Measurements from ENCODE around the gene CDC42. TPM values are rescaled to one million over a fixed set of nuclear protein-coding genes. Genes with fewer than 3 reads are reported as not detected.
A peak's percentile ranks its signal among the peaks of the same experiment; 100 is the strongest.

Gene CDC42
- total and polyA plus RNA-seq, 2 experiments from 2014 or later, result 119 to 184 TPM

- TF ChIP-seq, protein P1, sequence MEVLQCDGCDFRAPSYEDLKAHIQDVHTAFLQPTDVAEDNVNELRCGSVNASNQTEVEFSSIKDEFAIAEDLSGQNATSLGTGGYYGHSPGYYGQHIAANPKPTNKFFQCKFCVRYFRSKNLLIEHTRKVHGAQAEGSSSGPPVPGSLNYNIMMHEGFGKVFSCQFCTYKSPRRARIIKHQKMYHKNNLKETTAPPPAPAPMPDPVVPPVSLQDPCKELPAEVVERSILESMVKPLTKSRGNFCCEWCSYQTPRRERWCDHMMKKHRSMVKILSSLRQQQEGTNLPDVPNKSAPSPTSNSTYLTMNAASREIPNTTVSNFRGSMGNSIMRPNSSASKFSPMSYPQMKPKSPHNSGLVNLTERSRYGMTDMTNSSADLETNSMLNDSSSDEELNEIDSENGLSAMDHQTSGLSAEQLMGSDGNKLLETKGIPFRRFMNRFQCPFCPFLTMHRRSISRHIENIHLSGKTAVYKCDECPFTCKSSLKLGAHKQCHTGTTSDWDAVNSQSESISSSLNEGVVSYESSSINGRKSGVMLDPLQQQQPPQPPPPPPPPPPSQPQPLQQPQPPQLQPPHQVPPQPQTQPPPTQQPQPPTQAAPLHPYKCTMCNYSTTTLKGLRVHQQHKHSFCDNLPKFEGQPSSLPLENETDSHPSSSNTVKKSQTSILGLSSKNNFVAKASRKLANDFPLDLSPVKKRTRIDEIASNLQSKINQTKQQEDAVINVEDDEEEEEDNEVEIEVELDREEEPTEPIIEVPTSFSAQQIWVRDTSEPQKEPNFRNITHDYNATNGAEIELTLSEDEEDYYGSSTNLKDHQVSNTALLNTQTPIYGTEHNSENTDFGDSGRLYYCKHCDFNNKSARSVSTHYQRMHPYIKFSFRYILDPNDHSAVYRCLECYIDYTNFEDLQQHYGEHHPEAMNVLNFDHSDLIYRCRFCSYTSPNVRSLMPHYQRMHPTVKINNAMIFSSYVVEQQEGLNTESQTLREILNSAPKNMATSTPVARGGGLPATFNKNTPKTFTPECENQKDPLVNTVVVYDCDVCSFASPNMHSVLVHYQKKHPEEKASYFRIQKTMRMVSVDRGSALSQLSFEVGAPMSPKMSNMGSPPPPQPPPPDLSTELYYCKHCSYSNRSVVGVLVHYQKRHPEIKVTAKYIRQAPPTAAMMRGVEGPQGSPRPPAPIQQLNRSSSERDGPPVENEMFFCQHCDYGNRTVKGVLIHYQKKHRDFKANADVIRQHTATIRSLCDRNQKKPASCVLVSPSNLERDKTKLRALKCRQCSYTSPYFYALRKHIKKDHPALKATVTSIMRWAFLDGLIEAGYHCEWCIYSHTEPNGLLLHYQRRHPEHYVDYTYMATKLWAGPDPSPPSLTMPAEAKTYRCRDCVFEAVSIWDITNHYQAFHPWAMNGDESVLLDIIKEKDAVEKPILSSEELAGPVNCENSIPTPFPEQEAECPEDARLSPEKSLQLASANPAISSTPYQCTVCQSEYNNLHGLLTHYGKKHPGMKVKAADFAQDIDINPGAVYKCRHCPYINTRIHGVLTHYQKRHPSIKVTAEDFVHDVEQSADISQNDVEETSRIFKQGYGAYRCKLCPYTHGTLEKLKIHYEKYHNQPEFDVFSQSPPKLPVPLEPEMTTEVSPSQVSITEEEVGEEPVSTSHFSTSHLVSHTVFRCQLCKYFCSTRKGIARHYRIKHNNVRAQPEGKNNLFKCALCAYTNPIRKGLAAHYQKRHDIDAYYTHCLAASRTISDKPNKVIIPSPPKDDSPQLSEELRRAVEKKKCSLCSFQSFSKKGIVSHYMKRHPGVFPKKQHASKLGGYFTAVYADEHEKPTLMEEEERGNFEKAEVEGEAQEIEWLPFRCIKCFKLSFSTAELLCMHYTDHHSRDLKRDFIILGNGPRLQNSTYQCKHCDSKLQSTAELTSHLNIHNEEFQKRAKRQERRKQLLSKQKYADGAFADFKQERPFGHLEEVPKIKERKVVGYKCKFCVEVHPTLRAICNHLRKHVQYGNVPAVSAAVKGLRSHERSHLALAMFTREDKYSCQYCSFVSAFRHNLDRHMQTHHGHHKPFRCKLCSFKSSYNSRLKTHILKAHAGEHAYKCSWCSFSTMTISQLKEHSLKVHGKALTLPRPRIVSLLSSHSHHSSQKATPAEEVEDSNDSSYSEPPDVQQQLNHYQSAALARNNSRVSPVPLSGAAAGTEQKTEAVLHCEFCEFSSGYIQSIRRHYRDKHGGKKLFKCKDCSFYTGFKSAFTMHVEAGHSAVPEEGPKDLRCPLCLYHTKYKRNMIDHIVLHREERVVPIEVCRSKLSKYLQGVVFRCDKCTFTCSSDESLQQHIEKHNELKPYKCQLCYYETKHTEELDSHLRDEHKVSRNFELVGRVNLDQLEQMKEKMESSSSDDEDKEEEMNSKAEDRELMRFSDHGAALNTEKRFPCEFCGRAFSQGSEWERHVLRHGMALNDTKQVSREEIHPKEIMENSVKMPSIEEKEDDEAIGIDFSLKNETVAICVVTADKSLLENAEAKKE (CRISPR knock-in tag; IDR thresholded peaks at IDR 0.05), result no peak
- TF ChIP-seq STAT1 (IDR thresholded peaks at IDR 0.05; ENCODE audit: unreplicated experiment), result no peak
Measured at GRCh38 chr1:22089787-22090186, 37.3 kb downstream of the CDC42 start (continued).

DNA sequence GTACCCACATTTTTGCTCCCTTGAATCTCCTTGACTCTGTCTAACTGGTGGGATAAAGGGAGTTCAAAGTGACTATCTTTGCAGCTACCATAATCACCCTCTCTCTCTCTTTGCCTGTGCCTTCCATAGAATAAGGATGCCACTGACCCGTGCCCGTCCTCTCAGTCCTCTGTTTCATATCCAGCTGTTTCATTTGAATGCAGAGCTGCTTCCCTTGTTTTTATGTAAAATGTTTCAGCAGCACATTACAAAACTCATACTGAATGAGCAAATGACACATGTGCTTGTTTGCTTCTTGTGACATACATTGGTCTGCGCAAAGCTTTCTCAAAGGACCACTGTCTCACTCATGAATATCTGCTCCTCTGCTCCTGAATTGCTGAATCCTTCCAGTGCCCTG, 38.4 kb downstream of the CDC42 start:
- H3K4me1 Mint-ChIP-seq, result peaks cover 63% of the 10 kb centered on the region
- DNase-seq (ENCODE audit: low spot score), result no peak
- H4K20me1 ChIP-seq (replicated peaks; ENCODE audit: insufficient read depth), result no peaks in the 10 kb centered on the region
- no peaks in the 10 kb centered on the region for H3K27me3 ChIP-seq (ENCODE audit: insufficient read depth)
- peak overlapping the region; percentile 51 for H3K27ac Mint-ChIP-seq
- H2AFZ ChIP-seq, result no peak overlapping the region
- peaks cover 48% of the 10 kb centered on the region for H3K4me1 ChIP-seq (ENCODE audit: insufficient read depth)
- H3K36me3 ChIP-seq (ENCODE audit: insufficient read depth), result no peaks in the 10 kb centered on the region; the same call in 1 of the 2 replicates
- H3K27ac ChIP-seq (ENCODE audit: low read depth), result peak overlapping the region; percentile 15
- no peaks in the 10 kb centered on the region for H3F3A ChIP-seq (replicated peaks; ENCODE audit: low read depth)
- H3K4me3 Mint-ChIP-seq, result peak overlapping the region; percentile 2; the same call in 2 of the 3 replicates
- no peaks in the 10 kb centered on the region for H3K9me2 ChIP-seq (ENCODE audit: insufficient read depth)
- 0 out of 2 replicates have a peak overlapping the region, but pooled peaks have one; percentile 0 for H3K4me3 ChIP-seq
- H3K79me2 ChIP-seq (replicated peaks; ENCODE audit: insufficient read depth), result peaks cover 74% of the 10 kb centered on the region
- peak; percentile 21; the same call in 2 of the 3 replicates for ATAC-seq
- no peaks in the 10 kb centered on the region for H3K27me3 Mint-ChIP-seq (ENCODE audit: insufficient read depth, low read depth, poor library complexity)
- peak overlapping the region; percentile 17 for H3K4me2 ChIP-seq
- no peaks in the 10 kb centered on the region for H3K9me3 Mint-ChIP-seq
- H3K36me3 Mint-ChIP-seq (ENCODE audit: low read depth), result peaks cover 18% of the 10 kb centered on the region
- no peak for TF ChIP-seq EZH2phosphoT487 (IDR thresholded peaks at IDR 0.05; ENCODE audit: unreplicated experiment)
- TF ChIP-seq, protein P2, sequence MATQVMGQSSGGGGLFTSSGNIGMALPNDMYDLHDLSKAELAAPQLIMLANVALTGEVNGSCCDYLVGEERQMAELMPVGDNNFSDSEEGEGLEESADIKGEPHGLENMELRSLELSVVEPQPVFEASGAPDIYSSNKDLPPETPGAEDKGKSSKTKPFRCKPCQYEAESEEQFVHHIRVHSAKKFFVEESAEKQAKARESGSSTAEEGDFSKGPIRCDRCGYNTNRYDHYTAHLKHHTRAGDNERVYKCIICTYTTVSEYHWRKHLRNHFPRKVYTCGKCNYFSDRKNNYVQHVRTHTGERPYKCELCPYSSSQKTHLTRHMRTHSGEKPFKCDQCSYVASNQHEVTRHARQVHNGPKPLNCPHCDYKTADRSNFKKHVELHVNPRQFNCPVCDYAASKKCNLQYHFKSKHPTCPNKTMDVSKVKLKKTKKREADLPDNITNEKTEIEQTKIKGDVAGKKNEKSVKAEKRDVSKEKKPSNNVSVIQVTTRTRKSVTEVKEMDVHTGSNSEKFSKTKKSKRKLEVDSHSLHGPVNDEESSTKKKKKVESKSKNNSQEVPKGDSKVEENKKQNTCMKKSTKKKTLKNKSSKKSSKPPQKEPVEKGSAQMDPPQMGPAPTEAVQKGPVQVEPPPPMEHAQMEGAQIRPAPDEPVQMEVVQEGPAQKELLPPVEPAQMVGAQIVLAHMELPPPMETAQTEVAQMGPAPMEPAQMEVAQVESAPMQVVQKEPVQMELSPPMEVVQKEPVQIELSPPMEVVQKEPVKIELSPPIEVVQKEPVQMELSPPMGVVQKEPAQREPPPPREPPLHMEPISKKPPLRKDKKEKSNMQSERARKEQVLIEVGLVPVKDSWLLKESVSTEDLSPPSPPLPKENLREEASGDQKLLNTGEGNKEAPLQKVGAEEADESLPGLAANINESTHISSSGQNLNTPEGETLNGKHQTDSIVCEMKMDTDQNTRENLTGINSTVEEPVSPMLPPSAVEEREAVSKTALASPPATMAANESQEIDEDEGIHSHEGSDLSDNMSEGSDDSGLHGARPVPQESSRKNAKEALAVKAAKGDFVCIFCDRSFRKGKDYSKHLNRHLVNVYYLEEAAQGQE (IDR thresholded peaks at IDR 0.05; ENCODE audit: unreplicated experiment), result no peak
- no peak for TF ChIP-seq EZH2 (IDR thresholded peaks at IDR 0.05; ENCODE audit: low read depth, unreplicated experiment)
- TF ChIP-seq CTCF (conservative IDR thresholded peaks at IDR 0.05; ENCODE audit: low read depth in 2 of 2), result no peak
- no peak for TF ChIP-seq ETS1 (IDR thresholded peaks at IDR 0.05)
- no peak for TF ChIP-seq NANOG (IDR thresholded peaks at IDR 0.05; ENCODE audit: borderline replicate concordance)
- TF ChIP-seq CREB1 (CRISPR knock-in tag; IDR thresholded peaks at IDR 0.05; ENCODE audit: low read depth), result no peak
- TF ChIP-seq ZNF114 (CRISPR knock-in tag; IDR thresholded peaks at IDR 0.05), result no peak
